ENCODE measurements around the gene COMMD4.
"Not testable (repeated sequence)": the region's sequence is repeated elsewhere in the genome, so short reads cannot be mapped to it uniquely, and the experiment has no call there.

COMMD4 gene

DNA sequence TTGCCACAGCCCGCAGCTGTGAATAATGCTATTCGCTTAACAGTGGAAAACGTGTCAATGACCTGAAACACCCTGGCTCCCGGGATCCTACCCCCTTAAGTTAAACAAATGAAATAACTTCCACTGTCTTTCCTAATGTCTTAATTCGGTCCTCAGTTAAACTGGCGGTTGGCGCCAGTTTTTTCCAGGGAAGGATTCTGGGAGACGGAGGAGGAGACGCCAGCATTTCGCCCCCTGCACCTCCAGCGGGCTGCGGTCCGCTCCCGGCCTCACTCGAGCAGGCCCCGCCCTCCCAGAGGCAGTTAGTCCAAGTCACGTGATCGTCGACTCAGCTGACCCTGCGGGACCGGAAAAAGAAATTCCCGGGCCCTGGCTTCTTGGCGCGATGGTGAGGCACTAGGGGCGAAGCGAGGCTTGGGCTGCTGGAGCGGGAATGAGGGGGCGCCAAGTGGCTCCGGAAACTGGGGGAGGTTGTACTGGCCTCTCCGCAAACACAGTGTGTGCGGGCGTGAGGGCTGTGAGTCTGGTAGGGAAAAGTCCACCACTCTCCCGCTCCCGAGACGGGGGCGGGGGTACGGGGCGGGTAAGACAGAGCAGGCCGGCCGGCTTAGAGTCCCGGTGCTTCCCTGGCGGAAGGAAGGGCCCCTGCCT is at the start of gene COMMD4:
Gene COMMD4, plus strand, starts transcription at position 359 of the 651 bp plus-strand sequence. Its CDS starts 27 bp downstream, at position 386.
- DNase-seq, result peak; percentile 90

DNA sequence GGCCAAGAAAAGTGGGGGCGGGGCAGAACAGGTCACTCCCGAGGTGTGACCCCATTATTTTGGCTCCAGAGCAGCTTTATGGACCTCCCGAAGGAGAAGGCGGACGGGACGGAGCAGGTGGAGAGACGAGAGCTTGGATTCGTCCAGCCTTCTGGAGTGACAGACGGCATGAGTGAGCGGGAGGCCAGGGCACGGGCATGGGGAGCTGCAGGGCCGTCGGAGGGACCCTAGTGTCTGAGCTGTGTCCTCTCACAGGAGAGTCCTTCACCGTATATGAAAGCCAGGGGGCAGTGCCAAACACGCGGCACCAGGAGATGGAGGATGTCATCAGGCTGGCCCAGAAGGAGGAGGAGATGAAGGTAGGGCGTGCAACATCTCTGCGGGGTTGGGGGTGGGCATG is 42.2 kb upstream of the COMMD4 start:
- DNase-seq, result not testable (repeated sequence)

DNA sequence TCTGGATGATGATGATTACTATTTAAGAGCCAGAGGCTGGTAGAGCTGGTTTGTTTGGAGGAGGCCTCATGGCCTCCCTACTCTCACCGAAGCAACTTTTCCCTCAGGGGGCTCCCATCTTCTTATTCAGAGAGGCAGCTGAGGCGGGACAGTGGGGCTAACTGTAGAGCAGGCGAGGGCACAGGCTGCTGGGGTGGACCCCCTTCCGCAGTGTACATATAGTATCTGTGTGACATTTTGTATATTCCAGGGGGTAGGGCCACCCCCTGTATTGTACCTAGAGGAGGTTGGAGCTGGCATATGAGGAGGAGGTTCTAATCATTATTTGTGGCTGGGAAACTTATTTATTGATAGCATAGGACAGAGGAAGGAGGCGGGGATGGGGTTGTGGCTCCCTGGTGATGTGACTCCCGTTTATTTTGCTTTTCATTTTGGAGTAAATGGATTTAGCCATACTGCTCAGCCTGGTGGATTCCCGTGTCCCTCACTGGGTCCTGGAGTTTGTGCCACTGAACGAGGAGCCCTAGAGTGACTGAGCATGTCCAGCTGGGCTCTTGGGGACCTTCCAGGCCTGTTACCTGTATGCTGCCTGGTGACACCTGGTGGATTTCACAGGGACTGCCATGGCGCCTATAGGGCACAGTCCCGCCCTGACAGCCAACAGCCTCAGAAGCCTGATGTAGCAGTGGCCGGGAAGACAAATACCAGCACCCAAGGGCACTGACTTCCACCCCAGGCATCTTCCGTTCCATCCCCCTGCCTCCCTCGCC is 37.1 kb upstream of the COMMD4 start:
- not testable (repeated sequence) for DNase-seq

DNA sequence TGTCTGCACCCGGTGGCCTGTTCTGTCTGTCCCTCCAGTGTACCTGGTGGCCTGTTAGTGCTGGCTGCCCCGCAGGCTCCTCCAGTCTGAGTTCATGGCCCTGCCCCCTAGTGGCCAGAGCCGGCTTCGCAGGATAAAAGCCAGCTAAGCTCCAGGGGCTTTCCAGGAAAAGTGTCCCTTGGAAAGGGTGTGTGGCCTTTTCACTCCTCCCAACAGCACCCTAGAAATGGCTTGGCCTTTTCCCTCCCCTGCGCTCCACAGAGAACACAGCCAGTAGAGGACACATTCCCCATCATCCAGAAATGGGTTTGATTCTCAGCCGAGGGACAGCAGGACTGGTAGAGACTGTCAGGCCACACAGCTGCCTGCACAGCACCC is 36.6 kb upstream of the COMMD4 start:
- DNase-seq, result not testable (repeated sequence)

DNA sequence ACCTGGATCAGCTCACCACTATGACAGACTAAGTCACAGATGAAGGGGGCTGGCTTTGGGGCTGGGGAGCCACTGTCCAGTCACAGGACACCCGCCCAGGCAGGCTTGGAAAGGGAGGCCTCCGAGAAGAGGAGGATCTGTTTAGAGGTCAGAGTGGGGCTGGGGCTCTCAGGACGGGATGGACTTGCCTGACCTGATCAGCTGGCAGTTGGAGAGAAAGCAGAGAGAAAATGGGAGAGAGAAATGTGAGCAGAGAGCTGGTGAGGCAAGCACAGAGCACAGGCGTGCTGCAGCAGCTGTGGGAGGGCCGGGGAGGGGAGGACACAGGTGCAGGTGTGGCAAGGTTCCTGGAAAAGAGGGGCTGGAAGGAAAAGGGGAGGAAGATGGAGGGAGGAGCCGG is 35.8 kb upstream of the COMMD4 start:
- DNase-seq, result not testable (repeated sequence)

DNA sequence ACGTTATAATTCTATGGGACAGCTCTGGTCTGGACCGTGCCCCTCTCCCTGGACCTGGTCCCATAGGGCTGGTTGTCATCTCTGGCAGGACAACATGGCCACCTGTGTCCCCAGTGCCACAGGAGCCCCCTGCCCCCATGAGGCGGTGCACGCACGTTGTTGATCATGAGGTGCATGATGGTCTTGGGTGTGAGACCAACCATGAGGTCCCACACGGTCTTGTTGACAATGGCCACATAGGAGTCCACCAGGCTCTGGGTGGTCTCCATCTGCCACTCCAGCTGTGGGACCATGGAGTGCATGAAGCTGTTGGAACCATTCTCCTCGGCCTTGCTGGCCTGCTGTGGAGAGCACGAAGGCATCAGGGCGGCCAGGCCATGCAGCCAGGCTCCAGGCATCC is 33.5 kb upstream of the COMMD4 start:
- no peak for DNase-seq

DNA sequence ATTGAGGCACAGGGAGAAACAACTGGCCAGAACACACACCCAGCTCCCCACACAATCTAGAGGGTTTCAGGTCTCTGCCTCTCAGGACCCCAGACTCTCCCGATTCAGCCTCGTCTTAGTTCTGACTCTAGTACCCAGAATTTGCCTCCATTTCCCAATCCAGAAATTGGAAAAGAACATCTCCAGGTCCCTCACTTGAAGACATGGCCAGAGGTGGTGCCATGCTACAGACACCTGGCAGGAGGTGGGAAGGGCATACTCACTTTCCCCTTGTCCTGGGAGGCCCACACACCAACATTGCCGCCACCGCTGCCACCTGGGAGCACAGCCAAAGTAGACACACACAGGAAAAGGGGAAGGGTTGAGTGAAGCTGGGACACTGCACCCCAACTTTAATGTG is 33.1 kb upstream of the COMMD4 start:
- not testable (repeated sequence) for DNase-seq

DNA sequence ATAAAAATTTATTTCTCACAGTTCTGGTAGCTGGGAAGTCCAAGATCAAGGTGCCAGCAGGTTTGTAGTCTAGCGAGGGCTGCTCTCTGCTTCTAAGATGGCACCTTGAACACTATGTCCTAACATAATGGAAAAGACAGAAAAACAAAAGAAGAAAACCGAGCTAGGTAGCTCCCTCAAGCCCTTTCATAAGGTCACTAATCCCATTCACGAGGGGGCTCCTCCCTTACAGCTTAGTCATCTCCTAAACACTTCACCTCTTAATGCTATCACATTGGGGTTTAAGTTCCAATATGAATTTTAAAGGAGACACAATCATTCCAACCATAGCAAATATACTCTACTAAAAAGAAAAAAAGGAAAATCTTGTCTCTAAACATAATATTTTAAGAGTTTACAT is 29.7 kb upstream of the COMMD4 start:
- no peak for DNase-seq

DNA sequence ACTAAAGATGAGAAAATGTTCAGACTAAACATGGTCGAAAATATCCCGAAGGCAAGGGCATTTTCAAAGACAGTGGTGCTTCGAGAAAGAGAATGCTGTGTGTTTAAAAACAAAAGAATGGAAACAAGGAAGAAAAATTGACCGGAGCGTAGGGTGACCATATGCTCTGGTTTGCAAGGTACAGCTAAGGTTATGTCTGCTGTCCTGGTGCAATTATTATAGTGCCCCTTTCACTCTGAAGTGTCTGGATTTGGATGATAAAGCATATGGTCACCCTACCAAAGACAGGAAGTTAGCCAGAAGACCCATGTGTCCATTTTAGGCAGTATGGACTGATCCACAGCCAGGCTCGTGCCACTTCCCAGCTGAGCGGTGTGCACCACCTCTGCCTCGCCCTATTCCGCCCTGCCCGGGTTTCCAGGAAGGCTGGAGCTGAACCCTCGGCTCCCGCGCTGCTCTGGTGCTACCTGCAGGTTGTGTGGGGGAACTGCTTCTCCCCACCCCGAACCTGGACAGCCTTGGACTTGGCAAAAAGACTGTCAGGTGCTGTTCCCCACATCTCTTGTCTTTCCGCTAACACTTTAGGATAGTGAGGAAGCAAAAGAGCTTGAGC is 28.0 kb upstream of the COMMD4 start:
- peak; percentile 2 for DNase-seq

DNA sequence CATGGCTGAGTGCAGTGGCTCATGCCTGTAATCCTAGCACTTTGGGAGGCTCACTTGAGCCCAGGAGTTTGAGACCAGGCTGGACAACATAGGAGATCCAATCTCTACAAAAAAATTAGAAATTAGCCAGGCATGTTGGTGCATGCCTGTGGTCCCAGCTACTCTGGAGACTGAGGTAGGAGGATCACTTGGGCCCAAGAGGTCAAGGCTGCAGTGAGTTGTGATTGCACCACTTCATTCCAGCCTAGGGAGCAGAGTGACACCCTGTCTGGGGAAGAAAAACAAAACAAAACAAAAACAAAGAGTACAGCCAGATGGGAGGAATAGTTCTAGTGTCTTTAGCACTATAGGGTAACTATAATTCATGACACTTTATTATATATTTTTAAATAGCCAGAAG is 26.2 kb upstream of the COMMD4 start:
- no peak for DNase-seq

DNA sequence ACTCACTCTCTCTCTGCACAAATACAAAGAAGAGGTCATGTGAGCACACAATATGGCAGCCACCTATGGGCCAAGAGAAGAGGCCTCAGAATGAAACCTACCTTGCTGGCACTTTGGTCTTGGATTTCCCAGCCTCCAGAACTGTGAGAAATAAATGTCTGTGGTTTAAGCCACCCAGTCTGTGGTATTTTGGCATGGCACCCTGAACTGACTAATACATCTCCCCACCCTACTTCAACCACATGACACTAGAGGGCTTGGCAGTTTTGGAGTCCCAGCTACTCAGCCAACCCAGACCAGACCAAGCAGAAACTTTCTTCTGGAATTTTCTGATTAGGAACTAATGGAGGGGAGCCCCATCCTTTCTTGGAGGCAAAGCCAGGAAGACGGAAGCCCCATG is 23.3 kb upstream of the COMMD4 start:
- DNase-seq, result not testable (repeated sequence)

DNA sequence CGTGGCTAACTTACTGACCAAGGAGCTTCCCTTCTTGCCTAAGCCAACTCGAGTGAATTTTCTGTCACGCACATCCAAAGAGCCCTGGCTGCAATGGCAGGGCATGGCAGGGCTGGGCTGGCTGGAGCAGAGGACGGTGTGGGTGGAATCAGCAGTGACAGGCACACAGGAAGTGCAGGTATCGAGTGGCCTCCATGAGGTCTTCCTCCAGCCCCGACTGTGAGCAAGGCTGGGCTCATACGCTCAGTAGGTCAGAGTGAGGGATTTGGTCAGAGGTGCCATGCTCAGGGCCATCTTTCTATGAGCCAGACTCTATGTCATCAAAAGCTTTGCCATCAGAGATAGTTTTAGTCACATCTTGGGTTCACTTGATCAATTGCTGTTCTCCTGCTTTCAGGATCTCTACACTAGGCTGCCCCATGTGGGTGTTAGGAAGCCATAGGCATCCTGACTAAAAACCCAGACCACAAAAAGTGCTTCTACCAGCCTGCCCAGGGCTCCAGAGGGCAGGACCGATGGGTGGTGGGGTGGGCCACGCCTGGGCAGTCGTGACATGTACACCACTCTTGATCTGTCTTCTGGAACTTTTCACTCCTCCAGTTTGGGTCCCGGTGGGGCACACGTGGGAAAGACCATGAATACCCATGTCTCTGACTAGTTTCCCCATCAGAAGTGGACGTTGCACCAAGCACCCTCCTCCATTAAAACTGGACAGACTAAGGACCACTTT is 22.6 kb upstream of the COMMD4 start:
- no peak for DNase-seq

DNA sequence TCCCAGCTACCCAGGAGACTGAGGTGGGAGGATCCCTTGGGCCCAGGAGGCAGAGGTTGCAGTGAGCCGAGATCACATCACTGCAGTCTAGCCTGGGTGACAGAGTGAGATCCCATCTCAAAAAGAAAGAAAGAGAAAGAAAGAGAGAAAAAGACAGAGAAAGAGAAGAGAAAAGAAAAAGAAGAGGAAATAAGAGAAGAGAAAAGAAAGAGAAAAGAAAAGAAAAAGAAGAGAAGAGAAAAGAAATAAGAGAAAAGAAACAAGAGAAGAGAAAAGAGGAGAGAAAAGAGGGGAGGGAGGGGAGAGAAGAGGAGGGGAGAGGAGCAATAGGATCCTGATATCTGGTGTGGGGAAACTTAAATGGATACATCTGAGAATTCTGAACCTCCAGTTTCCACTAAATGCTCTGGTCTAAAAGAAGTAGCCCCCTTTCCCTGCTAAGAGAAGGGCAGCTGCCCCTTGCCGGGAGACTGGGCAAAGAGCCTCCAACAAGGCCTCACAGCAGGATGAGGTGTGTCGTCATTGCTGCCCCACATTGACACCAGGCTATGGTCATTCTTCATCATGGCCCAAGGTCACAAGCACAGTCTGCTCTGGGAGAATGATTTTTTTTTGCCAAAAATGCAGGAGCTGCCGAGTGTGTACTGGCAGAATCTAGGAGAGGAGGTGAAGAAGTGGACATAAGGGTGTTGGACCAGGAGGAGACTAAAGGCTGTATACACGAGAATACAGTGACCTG is 21.1 kb upstream of the COMMD4 start:
- DNase-seq, result no peak

DNA sequence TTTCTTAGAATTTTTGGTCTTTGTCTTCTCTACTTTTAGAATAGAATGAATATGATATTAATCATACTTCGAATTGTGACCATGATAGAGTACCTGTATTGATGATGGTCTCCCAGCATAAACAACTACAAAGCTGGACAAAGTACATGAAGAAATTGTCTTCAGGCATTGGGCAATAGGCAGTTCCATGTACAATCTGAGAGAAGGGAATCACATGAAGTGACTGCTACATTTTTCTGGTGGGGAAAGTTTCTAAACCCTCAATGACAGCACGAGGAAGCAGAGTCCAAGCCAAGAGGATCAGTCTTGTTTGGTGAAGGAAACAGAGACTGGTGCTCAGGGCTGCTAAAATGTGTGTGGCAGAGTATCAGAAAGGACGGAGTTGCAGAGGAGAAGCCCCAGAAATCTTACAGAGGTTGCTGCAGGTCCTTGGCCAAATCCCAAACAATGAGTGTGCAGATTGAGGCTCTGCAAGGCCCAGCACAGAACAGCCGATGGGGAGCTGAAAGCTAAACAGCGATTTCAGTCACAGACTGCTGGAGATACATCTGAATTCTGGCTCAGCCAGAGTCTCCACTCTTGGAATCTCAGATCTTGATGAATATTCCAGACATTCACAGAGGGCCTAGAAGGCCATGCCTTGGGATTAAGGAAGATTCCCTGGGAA is 16.5 kb upstream of the COMMD4 start:
- DNase-seq, result not testable (repeated sequence)

DNA sequence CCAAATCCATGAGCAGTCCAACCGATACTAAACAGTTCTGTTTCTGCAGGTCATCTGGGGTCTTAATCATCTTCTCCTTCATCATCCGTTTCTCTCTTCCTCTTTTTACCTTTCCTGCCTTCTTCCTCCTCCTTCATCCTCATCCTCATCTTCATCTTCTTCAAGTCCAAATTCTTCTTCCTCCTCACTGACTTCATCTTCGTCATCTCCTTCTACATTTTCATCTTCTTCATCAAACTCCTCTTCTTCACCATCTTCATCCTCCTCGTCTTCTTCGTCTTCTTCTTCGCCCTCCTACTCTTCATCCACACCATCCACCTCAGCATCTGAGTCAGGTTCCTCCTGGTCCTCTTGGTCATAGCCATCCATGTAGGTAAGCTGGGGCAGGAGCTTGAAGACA is 14.2 kb upstream of the COMMD4 start:
- no peak for DNase-seq

DNA sequence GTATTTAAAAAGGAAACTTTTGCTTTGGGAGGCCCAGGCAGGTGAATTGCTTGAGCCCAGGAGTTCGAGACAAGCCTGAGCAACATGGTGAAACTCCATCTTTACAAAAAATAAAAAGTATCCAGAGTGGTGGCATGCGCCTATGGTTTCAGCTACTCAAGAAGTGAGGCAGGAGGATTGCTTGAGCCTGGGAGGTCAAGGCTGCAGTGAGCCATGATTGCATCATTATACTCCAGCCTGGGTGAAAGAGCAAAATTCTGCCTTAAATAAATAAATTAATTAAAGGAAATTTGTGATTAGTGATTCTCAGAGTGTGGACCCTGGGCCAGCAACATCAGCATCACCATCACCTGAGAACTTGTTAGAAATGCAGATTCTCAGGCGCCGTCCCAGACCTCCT is 9.9 kb upstream of the COMMD4 start:
- no peak for DNase-seq

DNA sequence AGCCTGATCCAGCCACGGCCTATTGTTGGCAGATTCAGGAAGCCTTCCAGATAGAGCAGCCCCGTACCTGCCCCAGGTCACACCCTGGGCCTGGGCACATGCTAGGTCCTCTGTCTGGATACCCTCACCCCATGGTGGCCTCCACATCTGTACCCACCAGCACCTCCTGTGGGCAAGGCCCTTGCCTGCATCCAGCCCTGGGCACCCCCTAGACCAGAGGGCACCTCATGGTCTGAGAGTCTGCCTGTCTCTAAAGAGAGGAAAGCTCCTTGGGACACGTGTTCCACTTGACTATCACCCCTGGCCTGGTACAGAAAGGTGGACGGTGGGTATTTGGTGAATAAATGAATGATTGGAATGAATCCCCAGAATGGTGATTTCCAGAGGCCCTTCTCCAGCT is 8.9 kb upstream of the COMMD4 start:
- no peak for DNase-seq

DNA sequence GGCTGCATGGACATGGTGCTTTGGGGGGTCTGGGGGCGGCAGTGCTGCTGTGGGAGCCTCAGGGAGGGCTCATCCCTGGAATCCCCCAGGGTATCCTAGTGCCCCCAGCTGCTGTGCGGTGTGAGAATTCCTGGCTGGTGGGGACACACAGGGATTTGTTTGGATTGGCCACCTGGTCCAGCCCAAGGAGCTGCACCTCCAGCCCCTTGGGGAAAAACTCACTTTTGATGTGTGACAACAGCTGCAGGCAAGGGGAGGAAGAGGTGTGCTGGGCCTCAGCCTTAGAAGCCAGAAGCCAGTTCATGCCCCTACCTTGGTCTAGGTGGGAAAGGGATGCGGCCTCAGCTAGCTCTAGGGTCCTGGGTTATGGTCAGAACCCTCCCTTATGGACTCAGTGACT is 8.4 kb upstream of the COMMD4 start:
- DNase-seq, result no peak

DNA sequence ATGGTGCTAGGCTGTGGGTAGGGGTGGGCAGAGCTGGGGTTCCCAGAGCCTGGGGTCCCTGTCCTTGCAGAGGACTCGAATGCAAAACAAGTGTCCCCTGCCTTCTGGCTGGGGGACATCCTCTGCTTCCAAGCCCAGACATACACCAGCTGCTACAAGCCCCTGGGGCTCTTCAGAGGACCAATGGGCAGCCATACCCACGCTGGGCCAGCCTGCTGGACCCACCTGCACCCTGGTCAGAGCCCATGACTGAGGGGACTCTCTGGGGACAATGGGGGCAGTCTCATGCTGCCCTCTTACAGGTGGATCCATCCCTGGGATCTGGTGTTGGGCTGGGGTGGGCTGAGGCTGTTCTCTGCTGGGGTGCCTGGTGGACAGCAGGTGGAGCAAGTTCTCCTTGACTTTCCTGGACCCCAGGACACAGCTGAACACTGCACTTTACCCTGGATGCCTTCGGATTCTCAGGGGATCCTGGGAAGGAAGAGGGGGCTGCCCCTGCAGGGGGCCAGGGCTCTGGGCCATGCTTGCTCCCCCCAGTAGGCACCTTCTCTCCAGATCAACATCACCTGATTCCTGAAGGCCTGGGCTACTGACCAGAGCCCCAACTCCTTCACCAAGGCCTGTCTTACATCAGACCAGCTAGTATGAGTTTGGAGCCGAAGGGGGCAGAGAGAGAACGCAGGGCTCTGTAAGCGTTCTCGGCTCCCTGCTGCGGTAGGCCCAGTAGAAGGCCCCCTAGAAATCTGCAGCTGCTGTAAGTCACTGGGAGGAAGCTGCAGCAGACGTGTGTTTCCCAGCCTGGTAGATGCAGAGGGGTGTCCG is 7.2 kb upstream of the COMMD4 start:
- DNase-seq, result no peak

DNA sequence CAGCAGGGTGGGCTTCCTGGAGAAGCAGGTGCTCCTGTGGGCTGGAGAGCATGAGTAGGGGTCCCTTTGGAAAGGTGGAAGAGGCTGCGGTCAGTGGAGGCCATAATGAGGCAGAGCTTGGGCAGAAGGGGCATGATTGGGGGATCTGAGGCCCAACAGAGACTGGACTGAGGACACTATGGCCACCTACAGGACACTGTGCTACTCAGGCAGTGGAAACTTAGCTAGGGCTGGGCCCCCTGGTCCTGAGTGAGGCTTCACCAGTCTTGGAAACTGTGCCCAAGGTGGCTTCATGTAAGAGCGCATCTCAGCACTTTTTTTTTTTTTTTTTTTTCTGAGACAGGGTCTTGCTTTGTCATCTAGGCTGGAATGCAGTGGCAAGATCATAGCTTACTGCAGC is 6.3 kb upstream of the COMMD4 start:
- no peak for DNase-seq

DNA sequence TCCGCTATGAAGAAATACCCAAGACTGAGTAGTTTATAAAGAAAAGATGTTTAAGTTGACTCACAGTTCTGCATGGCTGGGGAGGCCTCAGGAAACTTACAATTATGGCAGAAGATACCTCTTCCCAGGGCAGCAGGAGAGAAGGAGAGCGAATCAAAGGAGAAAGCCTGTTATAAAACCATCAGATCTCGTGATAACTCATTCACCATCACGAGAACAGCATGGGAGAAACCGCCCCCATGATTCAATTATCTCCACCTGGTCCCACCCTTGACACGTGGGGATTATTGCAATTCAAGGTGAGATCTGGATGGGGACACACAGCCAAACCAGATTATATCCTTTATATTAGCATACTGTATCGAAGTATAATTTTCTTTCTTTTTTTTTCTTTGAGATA is 3.8 kb upstream of the COMMD4 start:
- DNase-seq, result not testable (repeated sequence)
